ENCODE results near the gene GABBR2.

The GABBR2 gene

GRCh38 chr9:98625728-98626127 is 83.0 kb downstream of the GABBR2 start:
- DNase-seq: no peak

DNA sequence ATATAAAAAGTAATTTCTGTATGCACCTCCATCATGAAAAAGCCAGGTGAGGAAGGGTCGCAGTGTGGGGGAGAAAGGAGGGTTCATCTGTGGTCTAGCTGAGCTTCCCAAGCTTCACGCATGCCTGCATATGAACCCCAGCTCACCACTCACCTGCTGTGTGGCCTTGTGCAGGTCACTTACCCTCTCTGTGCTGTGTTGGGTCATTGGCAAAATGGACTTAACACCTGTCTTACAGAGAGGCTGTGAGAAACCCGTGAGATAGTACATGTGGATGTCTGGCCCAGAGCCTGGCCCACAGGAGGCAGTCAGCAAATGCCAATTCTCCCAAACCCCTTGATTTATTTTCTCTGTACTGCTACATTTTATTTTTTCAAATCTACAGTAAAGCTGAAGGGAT is 88.9 kb downstream of the GABBR2 start:
- no peak for DNase-seq

GRCh38 chr9:98615633-98616032 is 93.1 kb downstream of the GABBR2 start:
- DNase-seq: no peak

GRCh38 chr9:98614941-98615340 is 93.8 kb downstream of the GABBR2 start:
- DNase-seq: no peak

DNA sequence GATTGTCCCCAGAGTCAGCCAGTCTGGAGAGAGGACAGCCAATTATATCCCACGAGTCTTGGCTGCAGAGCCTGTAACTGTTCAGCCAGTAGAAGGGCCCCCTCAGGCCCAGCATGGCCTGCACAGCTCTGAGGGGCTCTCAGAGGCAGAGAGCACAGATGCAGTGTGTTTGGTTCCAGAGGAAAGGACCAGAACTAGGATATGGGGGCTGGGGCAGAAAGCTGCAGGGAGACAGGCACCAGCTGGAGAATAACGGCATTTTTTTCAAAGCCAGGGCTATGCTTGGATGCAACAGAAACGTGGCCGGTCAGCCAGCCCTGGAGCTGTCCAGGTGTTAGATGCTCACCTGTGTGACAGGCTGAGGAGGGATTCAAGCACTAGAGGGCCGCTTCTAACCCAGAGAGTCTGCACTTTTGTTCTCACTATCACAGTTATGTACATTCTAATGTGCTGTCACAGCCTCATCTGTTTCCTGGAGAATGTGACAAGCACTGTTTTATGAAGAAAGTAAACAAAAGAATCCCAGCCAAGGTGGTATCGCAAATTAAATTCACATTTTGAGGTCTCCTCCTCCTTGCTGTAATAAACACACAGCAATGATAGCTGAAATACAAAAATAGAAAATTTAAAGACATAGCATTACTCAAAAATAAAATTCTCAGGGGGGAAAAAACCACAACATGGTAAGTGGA is 96.5 kb downstream of the GABBR2 start:
- DNase-seq: no peak

DNA sequence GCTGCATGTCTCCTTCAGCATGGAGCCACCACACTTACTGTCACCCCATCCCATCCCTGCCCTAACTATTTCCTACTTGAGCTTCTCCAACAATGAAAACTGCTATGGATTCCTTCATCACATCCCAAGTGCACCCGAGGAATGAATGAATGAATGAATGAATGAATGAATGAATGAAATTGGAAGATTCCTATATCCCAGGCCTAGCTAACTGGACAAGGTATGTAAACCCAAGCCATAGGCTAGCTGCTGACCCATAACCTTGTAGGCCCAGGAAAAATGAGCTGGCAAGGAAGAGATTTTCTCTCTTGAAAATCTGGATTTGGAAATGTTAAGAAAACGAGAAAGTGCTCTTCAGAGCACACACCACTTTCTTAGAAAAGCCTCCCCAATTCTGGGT is 97.4 kb downstream of the GABBR2 start:
- no peak for DNase-seq

GRCh38 chr9:98610711-98611110 is 98.0 kb downstream of the GABBR2 start:
- DNase-seq: no peak

- no peak for DNase-seq
Observed at GRCh38 chr9:98610211-98610610, 98.5 kb downstream of the GABBR2 start.

DNA sequence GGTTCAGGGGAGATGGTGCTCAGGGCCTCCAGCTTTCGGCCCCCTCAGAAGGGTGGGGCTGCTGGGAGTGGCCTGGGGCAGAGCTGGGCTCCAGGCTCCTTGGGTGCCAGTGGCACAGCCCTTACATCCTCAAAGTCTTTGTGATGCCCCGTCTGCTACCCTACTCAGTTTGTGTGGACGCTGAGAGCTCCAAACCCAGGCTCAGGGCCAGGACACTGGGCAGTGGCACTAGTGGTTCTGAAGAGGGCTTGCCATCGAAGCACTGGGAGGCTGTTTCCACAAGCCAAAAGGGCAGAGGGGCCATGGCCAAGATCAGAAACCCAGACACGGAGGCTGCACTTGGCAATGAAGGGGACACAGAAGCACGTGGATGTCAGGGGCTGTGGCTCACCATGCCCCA is 99.1 kb downstream of the GABBR2 start:
- no peak for DNase-seq

DNA sequence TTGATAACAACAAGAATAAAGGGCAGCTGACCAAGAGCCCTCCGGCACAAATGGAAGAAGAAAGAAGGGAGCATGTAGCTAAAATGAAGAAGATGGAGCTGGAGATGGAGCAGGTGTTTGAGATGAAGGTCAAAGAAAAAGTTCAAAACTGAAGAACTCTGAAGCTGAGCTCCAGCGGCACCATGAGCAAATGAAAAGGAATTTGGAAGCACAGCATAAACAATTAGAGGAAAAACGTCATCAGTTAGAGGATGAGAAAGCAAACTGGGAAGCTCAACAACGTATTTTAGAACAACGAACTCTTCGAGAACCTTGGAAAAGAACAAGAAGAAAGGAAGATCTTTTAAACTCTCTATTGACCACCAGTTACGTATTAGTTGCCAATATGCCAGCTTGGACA is 100.9 kb downstream of the GABBR2 start:
- DNase-seq: no peak

GRCh38 chr9:98607152-98607551 is 101.6 kb downstream of the GABBR2 start:
- DNase-seq: no peak

- DNase-seq: no peak
Observed at GRCh38 chr9:98606730-98607129, 102.0 kb downstream of the GABBR2 start.

DNA sequence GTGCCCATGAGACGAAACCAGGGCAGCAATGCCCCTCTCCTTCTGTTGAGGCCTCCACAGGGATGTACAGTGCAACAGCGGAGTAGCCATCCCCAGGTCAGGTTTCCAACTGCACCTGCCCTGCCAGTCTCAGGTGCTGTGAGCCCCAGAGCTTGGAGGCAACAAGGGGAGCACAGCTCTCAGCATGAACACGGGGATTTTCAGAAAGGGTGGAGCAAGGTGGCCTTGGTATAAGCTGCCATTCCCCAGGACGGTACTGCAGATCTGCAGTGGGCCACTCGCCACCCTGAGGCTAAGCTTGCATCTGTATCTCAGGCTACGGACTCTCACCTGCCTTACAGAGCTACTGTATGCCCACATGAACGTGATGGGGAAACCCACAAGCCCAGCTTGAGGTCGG is 103.6 kb downstream of the GABBR2 start:
- DNase-seq: no peak

GRCh38 chr9:98603821-98604383 is 104.8 kb downstream of the GABBR2 start:
- no peak for DNase-seq

GRCh38 chr9:98602839-98603500 is 105.8 kb downstream of the GABBR2 start:
- DNase-seq: no peak

DNA sequence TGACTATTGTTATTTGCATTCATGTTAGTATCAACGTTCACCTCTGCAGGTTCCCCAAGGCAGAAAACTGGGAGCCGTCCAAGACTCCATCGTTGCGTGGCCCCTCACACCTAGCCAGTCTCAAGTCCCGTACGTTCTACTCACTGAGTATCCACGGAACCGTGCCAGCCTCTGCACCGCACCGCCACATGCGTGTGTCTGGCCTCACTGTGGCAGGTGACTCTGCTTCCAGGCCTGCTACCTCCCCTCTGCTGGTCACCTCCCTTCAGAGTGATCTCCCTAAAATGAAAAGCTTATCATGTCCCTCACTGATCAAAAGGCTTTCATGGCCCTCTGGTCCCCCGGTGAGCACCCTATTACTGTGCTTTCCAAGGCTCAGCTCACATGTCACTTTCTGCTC is 108.1 kb downstream of the GABBR2 start:
- no peak for DNase-seq

GRCh38 chr9:98599566-98600216 is 109.0 kb downstream of the GABBR2 start:
- DNase-seq: no peak

- no peak for DNase-seq
Observed at GRCh38 chr9:98598861-98599260, 109.9 kb downstream of the GABBR2 start.

GRCh38 chr9:98597236-98597771 is 111.4 kb downstream of the GABBR2 start:
- no peak for DNase-seq

DNA sequence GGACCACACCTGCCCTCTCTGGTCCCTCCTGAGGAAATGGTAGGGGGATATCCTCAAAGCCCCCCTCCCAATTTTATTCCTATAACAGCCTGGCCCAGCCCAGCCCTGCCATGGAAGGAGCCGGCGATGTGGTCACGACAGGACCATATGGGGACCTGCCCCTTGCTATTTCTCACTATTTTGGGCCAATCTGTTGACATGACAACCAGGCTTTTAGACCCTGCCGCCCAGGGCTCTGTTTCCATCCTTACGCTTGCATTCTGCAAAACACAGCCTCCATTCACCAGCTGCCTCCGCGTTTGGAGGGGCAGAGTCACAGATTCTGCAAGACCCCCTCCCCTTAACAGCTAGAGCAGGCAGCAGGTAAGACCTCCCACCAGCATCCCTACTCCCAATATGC is 112.2 kb downstream of the GABBR2 start:
- DNase-seq: no peak

- no peak for DNase-seq
Observed at GRCh38 chr9:98594546-98595160, 114.1 kb downstream of the GABBR2 start.

- DNase-seq: no peak
Observed at GRCh38 chr9:98593354-98594253, 115.1 kb downstream of the GABBR2 start.
